NCI-H2029 treated with DMSO at 0.1 percent for 48 hours (cell line): ENCODE data around the gene MAPKAPK3.
A peak's percentile ranks its signal among the peaks of the same experiment; 100 is the strongest.

Experiments used
- DNase-seq: peaks from one replicate; lab custom pipeline; 2025; lab: John Stamatoyannopoulos, UW

Gene MAPKAPK3

GRCh38 chr3:50587806-50588758, 28.9 kb upstream of the MAPKAPK3 start:
- DNase-seq, result no peak

- no peak for DNase-seq
Observed at GRCh38 chr3:50588759-50589433, 28.1 kb upstream of the MAPKAPK3 start.

GRCh38 chr3:50591196-50591741, 25.7 kb upstream of the MAPKAPK3 start:
- DNase-seq, result no peak

GRCh38 chr3:50592568-50592967, 24.4 kb upstream of the MAPKAPK3 start:
- no peak for DNase-seq

GRCh38 chr3:50594253-50594785, 22.6 kb upstream of the MAPKAPK3 start:
- no peak for DNase-seq

GRCh38 chr3:50599115-50599715, 17.7 kb upstream of the MAPKAPK3 start:
- no peak for DNase-seq

GRCh38 chr3:50599716-50600118, 17.2 kb upstream of the MAPKAPK3 start:
- DNase-seq, result no peak

GRCh38 chr3:50600141-50600753, 16.7 kb upstream of the MAPKAPK3 start:
- DNase-seq, result no peak

GRCh38 chr3:50600841-50601591, 15.9 kb upstream of the MAPKAPK3 start:
- peak; percentile 83 for DNase-seq

- no peak for DNase-seq
Observed at GRCh38 chr3:50602595-50603191, 14.3 kb upstream of the MAPKAPK3 start.

GRCh38 chr3:50603261-50604109, 13.5 kb upstream of the MAPKAPK3 start:
- DNase-seq, result no peak

GRCh38 chr3:50604110-50604621, 12.8 kb upstream of the MAPKAPK3 start:
- DNase-seq, result no peak

GRCh38 chr3:50604628-50605588, 12.0 kb upstream of the MAPKAPK3 start:
- DNase-seq, result no peak

GRCh38 chr3:50605901-50606326, 11.0 kb upstream of the MAPKAPK3 start:
- no peak for DNase-seq

- DNase-seq, result no peak
Observed at GRCh38 chr3:50606596-50606995, 10.4 kb upstream of the MAPKAPK3 start.

- no peak for DNase-seq
Observed at GRCh38 chr3:50607271-50608091, 9.5 kb upstream of the MAPKAPK3 start.

- no peak for DNase-seq
Observed at GRCh38 chr3:50608278-50608677, 8.7 kb upstream of the MAPKAPK3 start.
